Measurements from ENCODE around the gene AKT3.
A peak's percentile ranks its signal among the peaks of the same experiment; 100 is the strongest.
"Not testable (repeated sequence)": the region's sequence is repeated elsewhere in the genome, so short reads cannot be mapped to it uniquely, and the experiment has no call there.

The AKT3 gene

DNA sequence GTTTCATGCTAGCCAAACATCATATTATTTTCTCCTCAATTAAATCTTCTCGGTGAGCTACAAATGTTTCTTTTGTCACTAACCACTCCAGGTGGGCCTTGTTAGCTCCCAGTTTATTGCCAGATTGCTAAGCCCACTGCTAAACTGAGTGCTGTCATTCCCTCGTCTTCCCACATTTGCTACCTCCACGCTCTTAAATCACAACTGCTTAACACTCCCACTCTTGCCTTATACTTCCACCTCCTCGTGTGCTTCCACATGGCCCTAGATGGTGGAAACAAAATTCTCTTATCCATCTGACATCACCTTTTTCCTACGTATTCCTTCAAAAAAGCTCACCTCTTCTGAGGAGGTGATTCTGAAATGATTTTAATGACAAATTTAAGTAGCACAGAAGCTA lies 34.6 kb upstream of the AKT3 start:
- no peak for DNase-seq (ENCODE audit: low read depth, low spot score)
- no peak overlapping the region for H3K4me3 ChIP-seq (ENCODE audit: low read depth, low read length)
- POLR2A ChIA-PET = no interaction called here
- CTCF ChIA-PET = no interaction called here
- TF ChIP-seq, protein P1, sequence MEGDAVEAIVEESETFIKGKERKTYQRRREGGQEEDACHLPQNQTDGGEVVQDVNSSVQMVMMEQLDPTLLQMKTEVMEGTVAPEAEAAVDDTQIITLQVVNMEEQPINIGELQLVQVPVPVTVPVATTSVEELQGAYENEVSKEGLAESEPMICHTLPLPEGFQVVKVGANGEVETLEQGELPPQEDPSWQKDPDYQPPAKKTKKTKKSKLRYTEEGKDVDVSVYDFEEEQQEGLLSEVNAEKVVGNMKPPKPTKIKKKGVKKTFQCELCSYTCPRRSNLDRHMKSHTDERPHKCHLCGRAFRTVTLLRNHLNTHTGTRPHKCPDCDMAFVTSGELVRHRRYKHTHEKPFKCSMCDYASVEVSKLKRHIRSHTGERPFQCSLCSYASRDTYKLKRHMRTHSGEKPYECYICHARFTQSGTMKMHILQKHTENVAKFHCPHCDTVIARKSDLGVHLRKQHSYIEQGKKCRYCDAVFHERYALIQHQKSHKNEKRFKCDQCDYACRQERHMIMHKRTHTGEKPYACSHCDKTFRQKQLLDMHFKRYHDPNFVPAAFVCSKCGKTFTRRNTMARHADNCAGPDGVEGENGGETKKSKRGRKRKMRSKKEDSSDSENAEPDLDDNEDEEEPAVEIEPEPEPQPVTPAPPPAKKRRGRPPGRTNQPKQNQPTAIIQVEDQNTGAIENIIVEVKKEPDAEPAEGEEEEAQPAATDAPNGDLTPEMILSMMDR (IDR thresholded peaks at IDR 0.05; ENCODE audit: insufficient read depth, low read length, missing control alignments) = no peak

DNA sequence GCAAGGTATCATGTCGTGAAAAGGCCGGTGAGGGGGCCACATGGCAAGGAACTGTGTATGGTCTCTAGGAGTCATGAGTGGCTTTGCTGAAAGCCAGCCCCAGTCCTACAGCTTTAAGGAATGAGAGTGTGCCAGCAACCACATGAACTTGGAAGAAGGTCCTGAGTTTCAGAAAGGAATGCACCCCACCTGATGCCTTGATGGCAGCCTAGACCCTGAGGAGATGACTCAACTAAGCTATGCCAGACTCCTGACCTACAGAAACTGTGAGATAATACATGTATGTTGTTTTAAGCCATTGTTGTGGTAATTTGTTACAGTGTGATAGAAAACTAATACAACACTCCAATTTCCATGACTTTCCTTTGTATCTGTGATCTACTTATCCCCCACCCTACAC lies 33.5 kb upstream of the AKT3 start:
- H3K4me3 ChIP-seq (ENCODE audit: low read depth, low read length) = no peak overlapping the region
- ChIA-PET POLR2A (no interaction called here), CTCF (no interaction called here)
- TF ChIP-seq, protein P1 (IDR thresholded peaks at IDR 0.05; ENCODE audit: insufficient read depth, low read length, missing control alignments) = no peak
- peak; percentile 49 for DNase-seq (ENCODE audit: low read depth, low spot score)

DNA sequence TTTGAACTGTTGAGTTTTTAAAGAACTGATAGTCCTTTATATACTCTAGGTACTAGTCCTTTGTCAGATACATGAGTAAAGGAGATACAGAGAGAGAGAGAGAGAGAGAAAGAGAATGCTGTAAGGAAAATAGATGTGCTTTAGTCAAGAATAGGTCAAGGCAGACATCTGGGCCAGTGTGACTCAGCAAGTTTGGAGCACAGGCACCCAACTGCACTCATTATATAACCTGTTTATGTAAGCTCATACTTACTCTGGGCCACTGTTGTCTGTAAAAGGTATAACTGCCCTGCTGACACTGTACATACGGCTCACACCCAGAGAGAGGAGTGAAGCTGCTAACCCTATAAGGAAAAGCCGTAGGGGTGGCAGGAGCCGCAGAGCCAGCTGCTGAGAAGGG lies 32.2 kb upstream of the AKT3 start:
- H3K4me3 ChIP-seq (ENCODE audit: low read depth, low read length) = no peak overlapping the region
- ChIA-PET CTCF (no interaction called here), POLR2A (no interaction called here)
- DNase-seq (ENCODE audit: low read depth, low spot score) = no peak
- TF ChIP-seq, protein P1 (IDR thresholded peaks at IDR 0.05; ENCODE audit: insufficient read depth, low read length, missing control alignments) = no peak

DNA sequence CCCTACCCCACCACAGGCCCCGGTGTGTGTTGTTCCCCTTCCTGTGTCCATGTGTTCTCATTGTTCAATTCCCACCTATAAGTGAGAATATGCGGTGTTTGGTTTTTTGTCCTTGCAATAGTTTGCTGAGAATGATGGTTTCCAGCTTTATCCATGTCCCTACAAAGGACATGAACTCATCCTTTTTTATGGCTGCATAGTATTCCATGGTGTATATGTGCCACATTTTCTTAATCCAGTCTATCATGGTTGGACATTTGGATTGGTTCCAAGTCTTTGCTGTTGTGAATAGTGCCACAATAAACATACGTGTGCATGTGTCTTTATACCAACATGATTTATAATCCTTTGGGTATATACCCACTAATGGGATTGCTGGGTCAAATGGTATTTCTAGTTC lies 27.0 kb upstream of the AKT3 start:
- POLR2A ChIA-PET, CTCF ChIA-PET: not testable (repeated sequence)

DNA sequence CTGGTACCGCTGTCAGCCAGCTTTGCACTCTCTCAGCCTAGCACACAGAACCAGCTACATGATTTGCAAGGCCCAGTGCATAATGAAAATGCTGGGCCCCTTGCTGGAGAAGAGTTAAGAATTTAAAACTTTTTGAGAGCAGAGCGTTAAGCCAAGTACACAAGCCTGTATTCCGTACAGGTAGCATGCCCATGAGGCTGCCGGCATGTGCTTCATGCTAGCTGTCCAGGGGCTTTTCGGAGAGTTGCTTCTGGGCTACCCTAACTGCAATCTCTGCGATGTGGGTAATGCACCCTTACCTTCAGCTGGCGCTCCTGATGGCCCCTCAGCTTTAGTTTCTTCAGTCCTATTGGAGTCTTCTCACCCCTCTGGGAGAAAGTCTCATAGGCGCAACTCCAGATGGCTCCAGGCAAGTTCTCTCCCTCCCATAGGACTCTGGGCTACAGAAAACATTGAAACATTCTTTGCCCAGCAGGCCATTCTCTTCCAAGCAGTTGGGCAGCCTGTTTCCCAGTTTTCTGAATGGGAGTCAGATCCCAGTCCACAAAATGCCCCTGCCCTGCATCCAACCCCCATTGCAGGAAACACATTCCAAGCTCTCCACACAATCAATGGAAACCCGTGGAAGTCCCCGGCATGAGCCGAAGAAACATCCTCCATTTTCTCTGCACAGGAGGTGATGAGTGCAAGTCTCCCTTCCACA lies 5.7 kb upstream of the AKT3 start:
- TF ChIP-seq, protein P1 (IDR thresholded peaks at IDR 0.05; ENCODE audit: insufficient read depth, low read length, missing control alignments) = no peak
- DNase-seq (ENCODE audit: low read depth, low spot score) = no peak
- CTCF ChIA-PET = interaction anchor here (1.0 to 1.6 kb wide), 2 partner anchors 30 to 418 kb away, joined by 3 to 4 read pairs; no protein-coding TSS in a partner anchor
- H3K4me3 ChIP-seq (ENCODE audit: low read depth, low read length) = no peak overlapping the region
- POLR2A ChIA-PET = no interaction called here

More for the DNA sequence above, 27.0 kb upstream of the AKT3 start:
- not testable (repeated sequence) for H3K4me3 ChIP-seq (ENCODE audit: low read depth, low read length); DNase-seq (ENCODE audit: low read depth, low spot score)

DNA sequence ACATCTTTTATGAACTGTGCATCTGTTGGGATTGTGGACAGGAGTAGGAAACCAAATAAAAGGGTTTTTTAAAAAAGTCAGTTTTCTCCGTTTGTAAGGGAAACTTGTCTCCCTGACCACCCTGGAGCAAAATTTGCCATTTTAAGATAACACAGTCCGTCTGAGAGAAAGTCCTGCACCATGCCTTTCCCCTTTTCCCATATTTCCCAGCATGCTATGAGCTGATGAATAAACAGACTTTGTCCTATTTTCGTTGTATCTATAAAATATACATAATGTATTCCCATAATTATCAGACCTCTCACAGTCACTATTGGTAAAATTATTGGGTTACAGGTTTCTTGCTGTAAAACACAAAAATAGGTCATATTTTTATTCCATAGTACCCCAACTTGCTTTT lies 1.7 kb upstream of the AKT3 start:
- POLR2A ChIA-PET = no interaction called here
- TF ChIP-seq, protein P1 (IDR thresholded peaks at IDR 0.05; ENCODE audit: insufficient read depth, low read length, missing control alignments) = no peak
- H3K4me3 ChIP-seq (ENCODE audit: low read depth, low read length) = no peak overlapping the region
- no peak for DNase-seq (ENCODE audit: low read depth, low spot score)
- CTCF ChIA-PET = no interaction called here

DNA sequence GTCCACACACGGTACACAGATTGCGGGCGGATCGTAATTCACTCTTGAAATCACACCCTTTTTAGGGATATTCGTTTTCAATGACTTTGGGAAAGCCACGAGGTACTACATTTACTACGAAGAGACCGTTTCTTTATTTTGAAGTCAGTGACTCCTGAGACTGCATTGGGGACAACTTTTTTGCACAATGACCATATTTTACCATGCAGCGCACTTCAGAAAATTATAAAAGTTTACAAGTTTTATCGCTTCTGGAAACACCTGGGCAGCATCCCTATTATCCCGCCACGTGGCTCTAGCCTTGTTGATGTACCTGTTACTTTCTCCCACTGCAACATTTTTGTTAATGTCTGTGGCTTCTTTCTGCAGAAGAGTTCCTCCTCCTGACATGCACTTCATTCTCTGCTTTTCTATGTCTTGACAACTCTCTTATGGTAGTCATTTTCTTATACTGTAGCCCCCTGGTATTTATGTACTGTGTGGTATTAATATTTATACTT lies 1.3 kb upstream of the AKT3 start:
- POLR2A ChIA-PET = no interaction called here
- TF ChIP-seq, protein P1 (IDR thresholded peaks at IDR 0.05; ENCODE audit: insufficient read depth, low read length, missing control alignments) = no peak

More for the DNA sequence above, 1.3 kb upstream of the AKT3 start:
- CTCF ChIA-PET = no interaction called here
- no peak for DNase-seq (ENCODE audit: low read depth, low spot score)
- peak overlapping the region; percentile 69 for H3K4me3 ChIP-seq (ENCODE audit: low read depth, low read length)

All from AG04449 (cell line).